ACC112 (cell line): ENCODE measurements around the gene PRKAR2B.

Source experiments
- H2AFZ ChIP-seq: fragments of 200-600 bp; sonication (generic); one replicate; pipeline ENCODE4 v1.6.0; 2017; ENCODE audit warnings: antibody characterized with exemption, low read length; ENCODE audit not compliant: unreplicated experiment
- H3K27ac ChIP-seq: fragments of 200-600 bp; sonication (generic); 2 replicates; pipeline ENCODE4 v1.5.1; 2014; ENCODE audit warnings: low read depth, mild to moderate bottlenecking, antibody characterized with exemption, low read length, moderate library complexity
- H3K27me3 ChIP-seq: fragments of 200-600 bp; sonication (generic); 2 replicates; pipeline ENCODE4 v1.6.1; 2014; ENCODE audit warnings: mild to moderate bottlenecking, antibody characterized with exemption, low read length, moderate library complexity, mixed read lengths; ENCODE audit not compliant: insufficient read depth
- H3K36me3 ChIP-seq: fragments of 200-600 bp; sonication (generic); 2 replicates; pipeline ENCODE4 v1.6.1; 2016; ENCODE audit warnings: mild to moderate bottlenecking, antibody characterized with exemption, low read length, moderate library complexity, mixed read lengths; ENCODE audit not compliant: insufficient read depth
- H3K4me1 ChIP-seq: fragments of 200-600 bp; sonication (generic); one replicate; pipeline ENCODE4 v1.6.1; 2016; ENCODE audit warnings: low read length, mixed read lengths; ENCODE audit not compliant: insufficient read depth, unreplicated experiment, control insufficient read depth
- H3K4me3 ChIP-seq: fragments of 200-600 bp; sonication (generic); 2 replicates; pipeline ENCODE4 v1.5.1; 2014; ENCODE audit warnings: mild to moderate bottlenecking, low read depth, low read length
- H3K79me2 ChIP-seq: fragments of 200-600 bp; sonication (generic); one replicate; pipeline ENCODE4 v1.6.0; 2016; ENCODE audit warnings: low read length; ENCODE audit not compliant: control insufficient read depth, unreplicated experiment, insufficient read depth

Gene PRKAR2B

DNA sequence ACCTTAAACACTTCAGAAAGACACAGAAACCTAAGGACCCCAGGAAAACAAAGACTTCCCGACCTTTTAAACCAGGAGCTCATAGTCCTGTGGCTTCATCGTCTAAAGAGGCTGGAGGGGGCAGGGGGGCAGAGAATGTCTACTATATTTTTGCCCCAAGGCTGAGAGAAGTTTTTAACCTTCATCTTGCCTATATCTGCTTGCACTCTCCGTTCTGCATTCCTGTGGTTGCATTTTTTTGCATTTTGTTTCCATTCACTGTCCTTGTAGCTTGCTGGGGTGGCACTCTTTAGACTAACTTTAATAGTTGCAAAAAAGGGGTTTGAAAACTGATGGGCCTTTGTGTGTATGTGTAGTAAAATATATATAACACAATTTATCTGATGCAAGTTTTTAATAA lies 23.7 kb downstream of the PRKAR2B start:
- H3K79me2 ChIP-seq, result no peaks in the 10 kb centered on the region
- no peaks in the 10 kb centered on the region for H3K4me1 ChIP-seq
- no peak overlapping the region for H2AFZ ChIP-seq
- no peaks in the 10 kb centered on the region for H3K36me3 ChIP-seq
- no peak overlapping the region for H3K27ac ChIP-seq
- H3K27me3 ChIP-seq, result peaks cover 15% of the 10 kb centered on the region
- no peak overlapping the region for H3K4me3 ChIP-seq

DNA sequence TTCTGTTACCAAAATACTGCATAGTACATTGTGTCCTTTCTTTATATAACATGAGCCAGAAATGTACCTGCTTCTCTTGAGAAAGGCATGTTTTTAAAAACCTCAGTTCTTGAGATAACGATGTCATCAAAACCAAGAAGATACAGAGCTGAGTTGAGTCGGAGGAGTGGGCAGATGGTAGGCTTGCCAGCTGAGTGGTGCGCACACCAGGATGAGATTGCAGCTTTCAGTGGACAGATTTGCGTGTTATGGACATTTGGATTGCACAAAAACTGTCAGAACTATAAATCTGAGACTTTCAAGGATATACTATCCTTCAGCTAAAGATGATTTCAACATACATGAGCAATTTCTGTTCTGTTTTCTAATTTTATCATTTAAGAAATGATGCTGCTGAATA lies 25.0 kb downstream of the PRKAR2B start:
- no peaks in the 10 kb centered on the region for H3K4me1 ChIP-seq
- no peak overlapping the region for H3K27ac ChIP-seq
- no peak overlapping the region for H2AFZ ChIP-seq
- no peaks in the 10 kb centered on the region for H3K36me3 ChIP-seq
- no peak overlapping the region for H3K4me3 ChIP-seq
- no peaks in the 10 kb centered on the region for H3K79me2 ChIP-seq
- peaks cover 3% of the 10 kb centered on the region; the same call in 1 of the 2 replicates for H3K27me3 ChIP-seq

DNA sequence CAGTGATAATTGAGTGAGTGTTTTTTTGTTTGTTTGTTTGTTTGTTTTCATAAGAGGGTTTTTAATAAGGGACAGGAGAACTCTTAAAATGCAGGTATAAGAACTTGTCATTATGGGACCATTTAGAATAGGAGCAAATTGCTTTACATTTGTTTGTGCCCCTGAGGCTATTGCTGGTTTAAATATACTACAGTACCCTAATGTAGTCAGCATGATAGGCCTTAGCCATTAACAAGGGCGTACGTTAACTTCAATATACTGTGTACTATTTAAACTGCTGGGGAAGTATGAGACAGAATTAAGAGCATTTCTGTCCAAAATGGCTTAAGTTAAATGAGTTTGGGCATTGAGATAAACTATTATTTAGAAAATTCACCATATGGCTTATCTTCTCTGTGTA lies 26.2 kb downstream of the PRKAR2B start:
- Histone ChIP-seq H3K27me3 (no peaks in the 10 kb centered on the region), H3K4me3 (no peak overlapping the region), H2AFZ (no peak overlapping the region), H3K79me2 (no peaks in the 10 kb centered on the region), H3K4me1 (no peaks in the 10 kb centered on the region), H3K27ac (no peak overlapping the region), H3K36me3 (no peaks in the 10 kb centered on the region)

DNA sequence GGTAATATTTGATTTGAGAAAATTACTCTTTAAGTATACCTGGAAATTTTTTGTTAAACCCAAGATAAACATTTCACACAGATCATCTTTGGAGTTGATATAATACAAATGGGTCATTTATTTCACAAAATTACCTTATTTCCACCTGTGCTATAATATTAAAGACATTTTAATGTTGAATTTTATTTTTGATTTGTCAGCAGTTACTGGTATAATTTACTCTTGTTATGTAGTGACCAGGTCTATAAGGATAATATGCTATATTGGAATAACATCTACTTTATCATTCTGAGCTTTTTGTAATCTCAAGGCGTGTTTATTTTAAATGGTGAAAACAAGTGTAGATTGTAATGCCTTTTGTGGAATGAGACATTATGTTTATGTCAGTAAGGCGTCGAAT lies 26.6 kb downstream of the PRKAR2B start:
- Histone ChIP-seq H3K36me3 (no peaks in the 10 kb centered on the region), H3K27ac (no peak overlapping the region), H3K4me1 (no peaks in the 10 kb centered on the region), H3K27me3 (no peaks in the 10 kb centered on the region), H2AFZ (no peak overlapping the region), H3K4me3 (no peak overlapping the region), H3K79me2 (no peaks in the 10 kb centered on the region)

DNA sequence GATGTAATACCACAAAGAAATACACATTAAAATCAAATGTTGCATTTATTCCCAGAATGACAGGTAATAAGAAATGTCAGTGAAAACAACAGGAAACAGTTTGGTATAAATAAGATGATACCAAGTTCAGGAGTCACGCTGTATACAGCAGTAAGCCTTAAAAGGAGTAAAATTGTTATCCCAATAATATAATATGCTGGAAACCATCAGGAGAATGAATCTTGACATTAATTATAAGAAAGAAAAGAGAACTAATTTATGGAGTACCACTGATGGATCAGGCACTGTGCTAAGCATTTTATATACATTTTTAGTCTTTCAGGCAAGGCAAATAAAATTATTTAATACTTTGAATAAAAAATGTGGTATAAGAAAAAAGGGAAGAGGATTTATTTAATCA lies 27.6 kb downstream of the PRKAR2B start:
- H3K4me3 ChIP-seq, result no peak overlapping the region
- no peaks in the 10 kb centered on the region for H3K4me1 ChIP-seq
- no peak overlapping the region for H2AFZ ChIP-seq
- H3K36me3 ChIP-seq, result no peaks in the 10 kb centered on the region
- no peaks in the 10 kb centered on the region for H3K27me3 ChIP-seq
- H3K27ac ChIP-seq, result no peak overlapping the region
- H3K79me2 ChIP-seq, result no peaks in the 10 kb centered on the region

DNA sequence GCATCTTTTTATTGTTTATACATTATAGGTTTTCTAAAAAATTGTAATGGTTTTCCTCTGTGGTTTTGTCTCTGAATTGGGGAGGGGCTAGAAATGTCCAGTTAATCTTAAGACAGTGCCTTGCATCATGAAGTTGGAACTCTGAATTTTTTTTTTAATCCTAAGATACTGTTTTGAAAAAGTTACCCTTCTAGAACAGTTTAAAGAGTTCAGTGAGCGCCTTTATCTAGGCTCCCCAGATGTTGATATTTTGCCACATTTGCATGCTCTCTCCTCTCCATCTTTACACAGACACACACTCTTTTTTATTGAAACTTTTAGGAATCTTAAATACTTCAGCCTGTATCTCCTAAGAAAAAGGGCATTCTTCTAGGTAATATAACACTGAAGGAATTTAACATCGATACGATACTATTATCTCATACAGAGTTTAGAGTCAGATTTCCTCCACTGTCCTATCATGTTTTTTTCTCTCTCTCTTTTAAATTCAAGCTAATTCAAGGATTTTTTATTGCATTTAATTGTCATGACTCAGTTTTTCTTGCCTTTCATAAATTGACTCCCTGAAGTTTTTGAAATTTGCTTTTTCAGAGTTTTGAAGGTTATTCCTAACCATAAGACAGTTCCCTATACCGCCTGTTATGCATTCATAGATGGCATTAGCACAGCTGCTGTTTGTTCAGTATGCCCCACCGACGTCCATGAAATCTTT lies 31.5 kb downstream of the PRKAR2B start:
- Histone ChIP-seq H3K79me2 (no peaks in the 10 kb centered on the region), H3K4me1 (no peaks in the 10 kb centered on the region), H3K4me3 (no peak overlapping the region), H2AFZ (no peak overlapping the region), H3K36me3 (no peaks in the 10 kb centered on the region), H3K27ac (no peak overlapping the region), H3K27me3 (no peaks in the 10 kb centered on the region)

DNA sequence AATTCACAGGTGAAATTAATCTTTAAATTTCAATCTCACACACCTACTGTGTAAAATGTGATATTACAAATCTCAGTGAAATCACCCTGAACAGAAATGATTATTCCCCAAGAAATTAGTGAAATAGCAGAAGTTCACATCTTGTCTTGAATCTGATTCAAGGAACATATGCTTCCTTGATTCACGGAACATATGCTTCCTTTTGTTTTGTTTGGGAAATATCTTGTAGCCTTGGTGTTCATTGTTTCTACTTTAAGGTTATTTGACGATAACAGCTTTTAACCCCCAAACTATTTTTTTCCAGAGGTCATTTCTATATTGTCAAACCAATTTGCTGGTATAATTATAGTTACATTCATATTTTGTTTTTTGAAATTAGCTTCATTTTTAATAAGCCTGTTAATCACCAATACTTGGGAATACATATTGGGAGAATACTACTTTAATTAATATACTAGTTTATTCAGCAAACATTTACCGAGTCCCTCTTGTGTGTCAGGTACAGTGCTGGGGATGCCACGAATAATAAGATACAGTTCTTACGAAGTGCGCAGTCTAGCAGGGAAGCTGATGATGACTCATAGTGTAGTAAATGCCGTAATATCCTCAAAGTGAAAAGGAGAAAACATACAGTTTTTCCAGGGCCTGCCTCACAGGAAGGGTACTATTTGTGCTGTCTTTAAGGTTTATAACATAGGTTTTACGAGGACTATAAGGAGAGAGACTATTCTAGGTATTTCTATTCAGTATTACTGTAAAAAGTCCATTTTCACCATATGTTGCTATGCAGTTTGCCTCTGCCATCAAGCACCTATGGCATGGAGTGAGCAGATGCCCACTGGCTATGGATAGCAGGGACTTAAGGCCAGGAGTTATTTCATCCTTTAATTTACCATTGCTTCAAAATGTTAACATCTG lies 32.5 kb downstream of the PRKAR2B start:
- no peak overlapping the region for H3K27ac ChIP-seq
- no peak overlapping the region for H2AFZ ChIP-seq
- no peak overlapping the region for H3K4me3 ChIP-seq
- 0 out of 2 replicates have a peak, but pooled peaks cover 3% of the 10 kb centered on the region for H3K27me3 ChIP-seq
- no peaks in the 10 kb centered on the region for H3K36me3 ChIP-seq
- H3K4me1 ChIP-seq, result no peaks in the 10 kb centered on the region
- H3K79me2 ChIP-seq, result no peaks in the 10 kb centered on the region

DNA sequence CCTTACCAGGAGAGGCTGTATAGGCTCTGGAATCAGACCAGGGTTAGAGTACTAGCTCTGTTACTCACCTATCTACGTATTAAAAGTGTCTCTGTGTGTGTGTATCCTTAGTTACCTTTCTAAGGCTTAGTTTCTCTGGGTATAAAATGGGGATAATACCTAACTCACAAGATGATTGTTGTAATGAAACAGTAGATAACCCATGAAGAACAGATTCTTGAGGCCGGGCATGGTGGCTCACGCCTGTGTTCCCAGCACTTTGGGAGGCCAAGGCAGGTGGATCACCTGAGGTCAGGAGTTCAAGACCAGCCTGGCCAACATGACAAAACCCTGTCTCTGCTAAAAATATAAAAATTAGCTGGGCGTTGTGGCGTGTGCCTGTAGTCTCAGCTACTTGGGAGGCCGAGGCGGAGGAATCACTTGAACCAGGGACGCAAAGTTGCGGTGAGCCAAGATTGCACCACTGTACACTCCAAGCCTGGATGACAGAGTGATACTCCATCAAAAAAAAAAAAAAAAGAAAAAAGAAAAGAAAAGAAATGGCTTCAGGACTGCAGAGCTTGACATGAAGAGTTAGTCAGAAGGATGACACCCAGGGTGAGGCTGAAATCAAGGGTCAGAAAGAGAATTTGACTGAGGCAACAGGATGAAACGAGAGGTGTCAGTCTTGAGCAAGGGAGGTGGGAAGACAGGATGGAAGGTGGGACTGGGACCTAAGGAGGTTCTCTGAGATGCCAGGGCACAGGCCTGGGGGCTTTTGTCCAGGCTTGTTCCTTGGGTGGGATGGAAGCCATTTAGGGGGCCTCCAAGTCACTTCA lies 33.4 kb downstream of the PRKAR2B start:
- H3K27me3 ChIP-seq, result 0 out of 2 replicates have a peak, but pooled peaks cover 3% of the 10 kb centered on the region
- no peaks in the 10 kb centered on the region for H3K4me1 ChIP-seq
- H2AFZ ChIP-seq, result no peak overlapping the region
- H3K36me3 ChIP-seq, result no peaks in the 10 kb centered on the region
- H3K27ac ChIP-seq, result no peak overlapping the region
- H3K4me3 ChIP-seq, result no peak overlapping the region
- H3K79me2 ChIP-seq, result no peaks in the 10 kb centered on the region

DNA sequence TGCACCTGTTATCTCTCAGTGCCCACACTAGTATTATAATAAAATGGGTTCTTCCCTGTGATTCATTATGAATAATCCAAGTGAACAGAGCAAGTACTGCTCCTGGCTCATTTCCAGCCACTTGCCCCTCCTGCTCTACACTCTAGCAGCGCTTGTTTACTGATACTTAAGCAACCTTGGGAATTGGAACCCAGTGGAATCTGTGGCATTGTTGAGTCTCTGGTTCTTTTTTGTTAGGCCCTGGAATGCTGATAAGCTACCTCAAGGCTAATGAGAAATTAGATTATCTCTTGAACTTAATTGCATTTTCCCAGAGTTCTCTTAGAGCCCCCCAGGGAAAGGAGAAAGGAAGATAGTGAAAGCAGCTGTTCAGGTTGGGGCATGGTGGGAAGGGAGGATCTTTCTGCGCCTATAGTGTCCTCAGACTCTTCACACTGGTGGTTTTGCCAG lies 34.0 kb downstream of the PRKAR2B start:
- no peaks in the 10 kb centered on the region for H3K79me2 ChIP-seq
- H3K36me3 ChIP-seq, result no peaks in the 10 kb centered on the region
- no peak overlapping the region for H2AFZ ChIP-seq
- H3K27me3 ChIP-seq, result 0 out of 2 replicates have a peak, but pooled peaks cover 3% of the 10 kb centered on the region
- H3K4me1 ChIP-seq, result no peaks in the 10 kb centered on the region
- no peak overlapping the region for H3K4me3 ChIP-seq
- H3K27ac ChIP-seq, result no peak overlapping the region

DNA sequence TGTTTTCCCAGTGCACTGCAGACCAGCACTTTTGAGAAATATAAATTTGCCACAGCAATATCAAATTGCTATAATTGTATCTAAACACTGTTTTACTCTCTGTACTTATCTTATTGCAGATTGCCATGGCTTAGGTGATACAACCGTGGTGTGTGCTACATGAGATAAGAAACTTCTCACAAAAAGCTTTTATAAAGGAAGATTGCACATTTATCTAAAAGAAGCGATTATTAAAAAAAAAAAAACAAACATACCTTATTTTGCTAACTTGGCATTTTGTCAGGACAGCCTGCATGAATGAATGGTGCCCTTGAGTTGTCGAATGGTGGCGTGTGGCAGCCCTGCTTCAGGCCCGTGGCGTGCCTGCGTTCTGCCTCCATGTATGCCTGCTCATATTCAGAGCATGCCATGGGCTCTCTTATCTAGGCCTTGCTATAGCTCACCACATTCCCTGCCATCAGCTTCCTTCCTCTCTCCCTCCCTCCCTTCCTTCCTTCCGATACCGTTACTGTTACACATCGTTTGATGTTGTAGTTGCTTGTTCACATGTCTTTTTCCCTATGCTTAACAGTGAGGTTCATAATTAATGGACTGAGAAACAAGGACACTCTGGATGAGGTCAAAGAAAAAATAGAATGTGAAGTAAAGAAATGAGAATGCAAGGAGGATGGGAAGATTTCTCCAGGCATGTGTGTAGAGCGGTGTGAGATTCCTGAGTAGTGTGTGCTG lies 34.9 kb downstream of the PRKAR2B start:
- H3K27me3 ChIP-seq, result 0 out of 2 replicates have a peak, but pooled peaks cover 3% of the 10 kb centered on the region
- H2AFZ ChIP-seq, result no peak overlapping the region
- H3K4me3 ChIP-seq, result no peak overlapping the region
- H3K27ac ChIP-seq, result no peak overlapping the region
- H3K4me1 ChIP-seq, result no peaks in the 10 kb centered on the region
- H3K36me3 ChIP-seq, result no peaks in the 10 kb centered on the region
- no peaks in the 10 kb centered on the region for H3K79me2 ChIP-seq
